Smooth muscle cell (in vitro differentiated cells): Measurements from ENCODE around the gene CBLL1. TPM values are rescaled to one million over a fixed set of nuclear protein-coding genes. Genes with fewer than 3 reads are reported as not detected.
A peak's percentile ranks its signal among the peaks of the same experiment; 100 is the strongest.

Experiments
- DNase-seq: peaks from one replicate; lab custom pipeline; 2025; ENCODE audit not compliant: unreplicated experiment; lab: John Stamatoyannopoulos, UW
- H2AFZ ChIP-seq: fragments of 200-600 bp; sonication (generic); 2 replicates; pipeline ENCODE4 v1.6.0; 2016; ENCODE audit warnings: antibody characterized with exemption, low read depth, mild to moderate bottlenecking
- H3F3A ChIP-seq: fragments of 200-600 bp; sonication (generic); 2 replicates; pipeline ENCODE4 v1.6.0; 2017; ENCODE audit warnings: antibody characterized with exemption, low read depth
- H3K27ac ChIP-seq: fragments of 200-600 bp; sonication (generic); 2 replicates; pipeline ENCODE4 v1.5.1; 2016; ENCODE audit warnings: low read depth, mild to moderate bottlenecking
- H3K27me3 ChIP-seq: fragments of 200-600 bp; sonication (generic); 2 replicates; pipeline ENCODE4 v1.6.1; 2016; ENCODE audit warnings: low read depth, mild to moderate bottlenecking
- H3K36me3 ChIP-seq: fragments of 200-600 bp; sonication (generic); 2 replicates; pipeline ENCODE4 v1.5.1; 2016; ENCODE audit warnings: low read depth
- H3K4me1 ChIP-seq: fragments of 200-600 bp; sonication (generic); 2 replicates; pipeline ENCODE4 v1.5.1; 2016; ENCODE audit warnings: low read depth
- H3K4me2 ChIP-seq: fragments of 200-600 bp; sonication (generic); 2 replicates; pipeline ENCODE4 v1.6.0; 2016; ENCODE audit warnings: mild to moderate bottlenecking
- H3K4me3 ChIP-seq: fragments of 200-600 bp; sonication (generic); 2 replicates; pipeline ENCODE4 v1.5.1; 2016; ENCODE audit warnings: mild to moderate bottlenecking
- H3K79me2 ChIP-seq: fragments of 200-600 bp; sonication (generic); 2 replicates; pipeline ENCODE4 v1.6.0; 2016; ENCODE audit warnings: low read depth, mild to moderate bottlenecking
- H3K9ac ChIP-seq: fragments of 200-600 bp; sonication (generic); 2 replicates; pipeline ENCODE4 v1.6.0; 2016; ENCODE audit warnings: low read depth
- H3K9me3 ChIP-seq: fragments of 200-600 bp; sonication (generic); replicated peaks from 2 replicates; pipeline ENCODE4 v1.5.1; 2016; ENCODE audit warnings: low read depth
- H4K20me1 ChIP-seq: fragments of 200-600 bp; sonication (generic); 2 replicates; pipeline ENCODE4 v1.6.0; 2016; ENCODE audit warnings: low read depth
- WGBS: methylation state at CpG from one replicate; pipeline ENCODE4 v1.1.7; 2016; ENCODE audit warnings: low lambda C conversion rate; 5-methylcytosine and 5-hydroxymethylcytosine counted together
- polyA plus RNA-seq: library from polyadenylated mRNA; unstranded; fragments of >200 nt; fragmentation: Nextera tagmentation; extraction: Ambion mirVana; gene quantifications from 2 replicates; pipeline ENCODE4 v1.2.1, GENCODE V29; 2016
- total RNA-seq: library from RNA; depleted of rRNA; stranded (reverse); fragments of >200 nt; gene quantifications from 2 replicates; pipeline ENCODE4 v1.2.3, GENCODE V29; 2014
- TF ChIP-seq, protein P1 (sequence below): fragments of 200-600 bp; sonication (generic); IDR thresholded peaks from 2 replicates; pipeline ENCODE4 v1.5.1; 2017; ENCODE audit warnings: borderline replicate concordance, mild to moderate bottlenecking, antibody characterized with exemption; ENCODE audit not compliant: insufficient read depth, poor library complexity, severe bottlenecking

The CBLL1 gene
- total and polyA plus RNA-seq, 2 experiments from 2014 or later: 17.8 to 22.9 TPM

DNA sequence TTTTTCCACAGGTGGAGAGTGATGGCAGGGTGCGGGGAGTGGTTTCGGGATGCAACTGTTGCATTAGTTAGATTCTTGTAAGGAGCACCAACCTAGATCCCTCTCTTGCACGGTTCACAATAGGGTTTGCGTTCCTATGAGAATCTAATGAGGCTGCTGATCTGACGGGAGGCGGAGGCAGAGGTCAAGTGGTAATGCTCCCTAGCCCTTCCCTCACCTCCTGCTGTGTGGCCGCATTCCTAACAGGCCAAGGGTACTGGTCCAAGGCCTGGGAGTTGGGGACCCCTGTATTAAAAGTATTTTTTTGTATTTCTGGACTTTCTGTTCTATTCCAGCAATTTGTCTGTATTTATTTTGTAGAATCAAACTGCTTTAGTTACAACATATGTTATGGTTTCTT lies 7.2 kb downstream of the CBLL1 start:
- H3K4me1 ChIP-seq: peaks cover 3% of the 10 kb centered on the region
- H3K9me3 ChIP-seq: no peaks in the 10 kb centered on the region
- H3F3A ChIP-seq: no peaks in the 10 kb centered on the region
- H2AFZ ChIP-seq: no peak overlapping the region
- peaks cover 41% of the 10 kb centered on the region for H3K79me2 ChIP-seq
- no peak overlapping the region for H3K4me3 ChIP-seq
- no peak overlapping the region for H3K4me2 ChIP-seq
- H4K20me1 ChIP-seq: peaks cover 76% of the 10 kb centered on the region
- TF ChIP-seq, protein P1, sequence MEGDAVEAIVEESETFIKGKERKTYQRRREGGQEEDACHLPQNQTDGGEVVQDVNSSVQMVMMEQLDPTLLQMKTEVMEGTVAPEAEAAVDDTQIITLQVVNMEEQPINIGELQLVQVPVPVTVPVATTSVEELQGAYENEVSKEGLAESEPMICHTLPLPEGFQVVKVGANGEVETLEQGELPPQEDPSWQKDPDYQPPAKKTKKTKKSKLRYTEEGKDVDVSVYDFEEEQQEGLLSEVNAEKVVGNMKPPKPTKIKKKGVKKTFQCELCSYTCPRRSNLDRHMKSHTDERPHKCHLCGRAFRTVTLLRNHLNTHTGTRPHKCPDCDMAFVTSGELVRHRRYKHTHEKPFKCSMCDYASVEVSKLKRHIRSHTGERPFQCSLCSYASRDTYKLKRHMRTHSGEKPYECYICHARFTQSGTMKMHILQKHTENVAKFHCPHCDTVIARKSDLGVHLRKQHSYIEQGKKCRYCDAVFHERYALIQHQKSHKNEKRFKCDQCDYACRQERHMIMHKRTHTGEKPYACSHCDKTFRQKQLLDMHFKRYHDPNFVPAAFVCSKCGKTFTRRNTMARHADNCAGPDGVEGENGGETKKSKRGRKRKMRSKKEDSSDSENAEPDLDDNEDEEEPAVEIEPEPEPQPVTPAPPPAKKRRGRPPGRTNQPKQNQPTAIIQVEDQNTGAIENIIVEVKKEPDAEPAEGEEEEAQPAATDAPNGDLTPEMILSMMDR: no peak
- H3K9ac ChIP-seq: no peak overlapping the region
- no peak for DNase-seq
- no peaks in the 10 kb centered on the region for H3K27me3 ChIP-seq
- no peak overlapping the region for H3K27ac ChIP-seq
- WGBS: 97% methylated on average over 7 of the region's 7 CpGs
- H3K36me3 ChIP-seq: peaks cover 21% of the 10 kb centered on the region

DNA sequence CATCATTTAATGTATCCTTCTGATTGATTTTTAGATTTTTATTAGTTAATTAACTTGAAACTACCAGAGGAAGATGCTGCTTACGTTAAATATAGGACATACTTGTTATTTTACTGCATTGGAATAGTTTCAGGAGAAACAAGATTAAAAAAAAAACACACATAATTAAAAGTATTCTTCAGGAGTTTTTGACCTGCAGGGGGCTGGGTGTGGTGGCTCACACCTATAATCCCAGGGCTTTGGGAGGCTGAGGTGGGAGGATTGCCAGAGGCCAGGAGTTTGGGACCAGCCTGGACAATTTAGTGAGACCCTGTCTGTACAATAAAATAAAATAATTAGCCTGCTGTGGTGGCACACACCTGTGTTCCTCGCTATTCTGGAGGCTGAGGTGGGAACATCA lies 10.7 kb downstream of the CBLL1 start:
- no peak for DNase-seq
- TF ChIP-seq, protein P1: peak; percentile 12
- H3K4me2 ChIP-seq: no peak overlapping the region
- peaks cover 42% of the 10 kb centered on the region for H4K20me1 ChIP-seq
- no peak overlapping the region for H2AFZ ChIP-seq
- no peak overlapping the region for H3K27ac ChIP-seq
- no peaks in the 10 kb centered on the region for H3F3A ChIP-seq
- H3K79me2 ChIP-seq: peaks cover 6% of the 10 kb centered on the region
- WGBS: 100% methylated on average over 2 of the region's 2 CpGs
- peaks cover 31% of the 10 kb centered on the region for H3K36me3 ChIP-seq
- H3K27me3 ChIP-seq: no peaks in the 10 kb centered on the region
- no peak overlapping the region for H3K9ac ChIP-seq
- no peak overlapping the region for H3K4me3 ChIP-seq
- no peaks in the 10 kb centered on the region for H3K9me3 ChIP-seq
- no peaks in the 10 kb centered on the region for H3K4me1 ChIP-seq

DNA sequence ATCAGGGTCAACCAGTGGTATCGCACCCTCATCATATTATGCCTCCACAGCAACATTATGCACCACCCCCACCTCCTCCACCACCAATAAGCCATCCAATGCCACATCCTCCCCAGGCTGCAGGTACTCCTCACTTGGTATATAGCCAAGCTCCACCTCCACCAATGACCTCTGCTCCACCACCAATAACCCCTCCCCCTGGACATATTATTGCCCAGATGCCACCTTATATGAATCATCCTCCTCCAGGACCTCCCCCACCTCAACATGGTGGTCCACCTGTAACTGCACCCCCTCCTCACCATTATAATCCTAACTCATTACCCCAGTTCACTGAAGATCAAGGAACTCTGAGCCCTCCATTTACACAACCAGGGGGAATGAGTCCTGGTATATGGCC lies 14.7 kb downstream of the CBLL1 start:
- no peaks in the 10 kb centered on the region for H3F3A ChIP-seq
- peaks cover 14% of the 10 kb centered on the region for H4K20me1 ChIP-seq
- no peaks in the 10 kb centered on the region for H3K9me3 ChIP-seq
- H3K9ac ChIP-seq: no peak overlapping the region
- no peaks in the 10 kb centered on the region for H3K79me2 ChIP-seq
- H3K4me2 ChIP-seq: no peak overlapping the region
- H2AFZ ChIP-seq: no peak overlapping the region
- TF ChIP-seq, protein P1: no peak
- H3K27ac ChIP-seq: no peak overlapping the region
- H3K4me1 ChIP-seq: no peaks in the 10 kb centered on the region
- H3K4me3 ChIP-seq: no peak overlapping the region
- H3K27me3 ChIP-seq: no peaks in the 10 kb centered on the region
- 93% methylated on average over 1 of the region's 1 CpG for WGBS
- H3K36me3 ChIP-seq: peaks cover 24% of the 10 kb centered on the region
- DNase-seq: no peak

DNA sequence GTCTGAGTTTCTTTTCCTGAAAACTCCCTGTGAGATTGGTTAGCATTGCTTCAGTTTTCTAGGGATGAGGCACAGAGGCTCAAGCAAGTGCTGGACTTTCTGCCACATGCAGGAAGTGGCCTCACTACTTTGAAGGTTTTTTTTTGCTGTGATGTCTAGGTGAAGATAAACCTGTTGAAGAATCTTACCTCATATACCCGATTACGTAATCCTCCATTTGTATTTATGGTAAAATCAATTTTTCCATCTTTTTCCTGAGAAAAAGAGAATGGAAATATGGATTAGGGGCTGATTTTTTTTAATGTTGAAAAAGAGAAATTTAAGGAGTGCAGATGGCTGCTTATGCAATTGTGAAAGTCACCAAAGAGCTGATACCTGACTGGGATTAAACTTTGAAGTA lies 23.4 kb downstream of the CBLL1 start:
- Histone ChIP-seq H3K4me1 (no peaks in the 10 kb centered on the region), H3K9me3 (no peaks in the 10 kb centered on the region), H3K27me3 (peaks cover 9% of the 10 kb centered on the region), H3K79me2 (no peaks in the 10 kb centered on the region), H3K9ac (no peak overlapping the region), H3K4me3 (no peak overlapping the region), H3K4me2 (no peak overlapping the region), H2AFZ (no peak overlapping the region), H4K20me1 (no peaks in the 10 kb centered on the region), H3K36me3 (no peaks in the 10 kb centered on the region), H3F3A (no peaks in the 10 kb centered on the region), H3K27ac (no peak overlapping the region)
- 99% methylated on average over 2 of the region's 2 CpGs for WGBS
- DNase-seq: no peak
- TF ChIP-seq, protein P1: no peak
